Heart left ventricle (tissue), 13 donors: Measurements from ENCODE around the gene GIMAP6.

Source experiments
- CTCF ChIP-seq, 12 donors: fragments of 200-600 bp; sonication (generic) in 4 of 12; IDR thresholded peaks; one replicate each; pipeline versions ENCODE4 v1.5.0 to v1.8.0; 2018 to 2022; ENCODE audit warnings: antibody characterized with exemption in 12 of 12, mild to moderate bottlenecking in 5 of 12
- POLR2A ChIP-seq, 2 donors: fragments of 450-650 bp; IDR thresholded peaks; one replicate each; pipeline ENCODE4 v1.6.1; 2017; ENCODE audit warnings: antibody characterized with exemption in 2 of 2, mild to moderate bottlenecking in 2 of 2, moderate library complexity in 2 of 2
- donor health status: ischemic (EF 13 %, LVEDD 7.1; RV severe dilation, severe dysfunction).
- donor health status: DM: no; HTN: yes; CAD: no.
- donor health status: DM: no; HTN: no; CAD: no.
- donor health status: ischemic (EF 25% LVEDD 6.9; RV normal size, moderate dysfunction).
- donor health status: ischemic (EF 25% LVEDD 5.7; RV mildly dilated, moderate dysfunction).
- donor health status: ischemic (EF 35%, LVEDD 5.7; RV mildly dilated, moderate dysfunction).
- donor health status: nonischemic (EF 11% LVEDD 7.7; RV severe dilation, severe dysfunction).
- donor health status: DM: yes; HTN: yes; CAD: no.
- donor health status: PGD.
- donor health status: ischemic (EF 29% LVEDD 5.4; RV normal size, mild dysfunction).
- donor health status: nonischemic (EF 23%, LVEDD 6.1; RV moderate dilation, normal function).

- TF ChIP-seq CTCF (IDR thresholded peaks at IDR 0.05) = no peak
- TF ChIP-seq POLR2A (IDR thresholded peaks at IDR 0.05) = no peak
Observed at GRCh38 chr7:150586068-150586784, 46.0 kb downstream of the GIMAP6 start.
